ENCODE results near the gene MAN2A1.

DNA sequence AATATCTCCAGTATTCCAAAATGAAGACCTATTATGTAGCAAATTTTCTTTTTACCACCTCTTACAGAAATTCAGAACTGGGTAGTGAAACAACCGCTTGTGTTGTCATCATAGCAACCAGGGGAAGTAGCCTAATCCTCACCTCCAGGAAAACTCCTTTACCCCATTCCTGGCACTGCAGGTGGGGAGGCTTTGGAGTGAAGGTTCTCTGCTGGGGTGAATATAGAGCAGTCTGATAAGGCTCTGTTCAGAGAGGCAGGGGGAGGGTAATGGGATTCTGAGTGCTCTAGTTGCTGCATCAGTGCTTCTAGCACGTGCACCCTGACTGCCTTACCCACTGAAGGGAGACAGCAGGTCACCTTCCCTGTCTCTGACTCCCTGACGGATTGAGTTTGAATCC lies 116.2 kb downstream of the MAN2A1 start:
- TF ChIP-seq, protein P1, sequence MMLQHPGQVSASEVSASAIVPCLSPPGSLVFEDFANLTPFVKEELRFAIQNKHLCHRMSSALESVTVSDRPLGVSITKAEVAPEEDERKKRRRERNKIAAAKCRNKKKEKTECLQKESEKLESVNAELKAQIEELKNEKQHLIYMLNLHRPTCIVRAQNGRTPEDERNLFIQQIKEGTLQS (CRISPR knock-in tag; conservative IDR thresholded peaks at IDR 0.05), result no peak
- TF ChIP-seq JUN (CRISPR knock-in tag; IDR thresholded peaks at IDR 0.05) (no peak), ETV6 (CRISPR knock-in tag; IDR thresholded peaks at IDR 0.05) (no peak), SMAD4 (CRISPR knock-in tag; IDR thresholded peaks at IDR 0.05) (no peak)

Measured in WTC11 (cell line).